Activated T-cell treated with anti-CD3 and anti-CD28 coated beads, Interleukin-2, amount 50 U/mL, for 4 hours (primary cell): ENCODE data around the gene FBLN2. TPM values are rescaled to one million over a fixed set of nuclear protein-coding genes. Genes with fewer than 3 reads are reported as not detected.

ENCODE experiments used
- ATAC-seq, 2 donors: fragments of 200-7000 bp; cut with Tn5 transposase; one replicate each; pipeline ENCODE4 v1.10.0; 2021
- DNase-seq: peaks from one replicate; pipeline ENCODE4 v3.0.0-alpha.2; 2020
- H3K27me3 Mint-ChIP-seq: one replicate; pipeline ENCODE4 v1.8.0; 2021; ENCODE audit warnings: low read depth, mixed read lengths
- H3K36me3 Mint-ChIP-seq: one replicate; pipeline ENCODE4 v1.8.0; 2022; ENCODE audit warnings: mixed read lengths; ENCODE audit not compliant: insufficient read depth
- H3K4me1 Mint-ChIP-seq: one replicate; pipeline ENCODE4 v1.8.0; 2021; ENCODE audit warnings: low read depth, mixed read lengths
- H3K4me3 Mint-ChIP-seq: one replicate; pipeline ENCODE4 v1.8.0; 2021; ENCODE audit warnings: mild to moderate bottlenecking, moderate library complexity, mixed read lengths
- H3K9me3 Mint-ChIP-seq: one replicate; pipeline ENCODE4 v1.8.0; 2021; ENCODE audit warnings: mixed read lengths
- total RNA-seq, 3 donors: library from RNA; stranded (reverse); gene quantifications; one replicate each; pipeline ENCODE4 v1.2.1, GENCODE V29; 2021

FBLN2 gene
- total RNA-seq, 3 donors from 2014 or later: 0.16 to 0.63 (median 0.16) TPM

GRCh38 chr3:13650210-13651056 lies 101.5 kb downstream of the FBLN2 start:
- peaks cover 21% of the 10 kb centered on the region for H3K27me3 Mint-ChIP-seq
- H3K4me1 Mint-ChIP-seq: peaks cover 54% of the 10 kb centered on the region
- H3K9me3 Mint-ChIP-seq: no peaks in the 10 kb centered on the region
- peak overlapping the region; percentile 3 for H3K4me3 Mint-ChIP-seq
- DNase-seq (peak; percentile 73), ATAC-seq (peak; percentile 70 to 71)
- no peaks in the 10 kb centered on the region for H3K36me3 Mint-ChIP-seq

- no peak for DNase-seq
- H3K9me3 Mint-ChIP-seq: no peaks in the 10 kb centered on the region
Observed at GRCh38 chr3:13651057-13651400, 102.1 kb downstream of the FBLN2 start.

DNA sequence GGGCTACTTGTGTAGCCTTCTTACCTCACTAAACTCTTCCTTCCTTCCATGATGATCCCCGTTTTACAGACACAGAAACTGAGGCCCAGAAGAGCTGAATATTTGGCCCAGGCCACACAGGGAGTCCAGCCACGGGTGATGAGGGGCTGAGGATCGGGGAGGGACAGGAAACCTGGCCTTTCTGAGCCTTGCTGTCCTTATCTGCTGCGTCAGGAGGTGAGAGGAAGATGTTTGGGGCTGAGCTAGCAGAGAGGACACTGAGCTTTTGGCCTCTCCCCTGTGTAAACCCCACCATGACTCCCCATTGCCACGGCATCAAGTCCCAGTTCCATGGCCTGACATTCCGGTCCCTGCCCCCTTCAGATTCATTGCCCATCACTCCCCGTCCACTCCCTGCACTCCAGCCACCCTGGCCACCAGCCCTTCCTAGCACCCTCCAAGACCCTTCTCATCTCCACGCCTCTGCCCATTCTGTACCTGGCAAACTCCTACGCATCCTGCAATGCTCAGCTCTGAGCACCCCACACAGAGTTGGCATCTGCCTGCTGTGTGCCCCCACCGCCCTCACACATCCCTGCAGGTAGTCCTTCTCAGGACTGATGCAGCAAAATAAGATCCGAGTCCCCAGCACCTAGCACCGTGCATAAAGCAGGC lies 103.0 kb downstream of the FBLN2 start:
- Mint-ChIP-seq H3K4me3 (no peak overlapping the region), H3K27me3 (peaks cover 18% of the 10 kb centered on the region), H3K36me3 (no peaks in the 10 kb centered on the region), H3K9me3 (no peaks in the 10 kb centered on the region), H3K4me1 (peaks cover 59% of the 10 kb centered on the region)
- ATAC-seq (no peak), DNase-seq (no peak)

More at GRCh38 chr3:13651057-13651400, 102.1 kb downstream of the FBLN2 start:
- peaks cover 58% of the 10 kb centered on the region for H3K4me1 Mint-ChIP-seq
- no peak for ATAC-seq
- no peaks in the 10 kb centered on the region for H3K36me3 Mint-ChIP-seq
- H3K27me3 Mint-ChIP-seq: peaks cover 20% of the 10 kb centered on the region
- H3K4me3 Mint-ChIP-seq: no peak overlapping the region

GRCh38 chr3:13652728-13653127 lies 103.8 kb downstream of the FBLN2 start:
- Mint-ChIP-seq H3K27me3 (peaks cover 11% of the 10 kb centered on the region), H3K4me1 (peaks cover 52% of the 10 kb centered on the region), H3K9me3 (no peaks in the 10 kb centered on the region), H3K36me3 (no peaks in the 10 kb centered on the region), H3K4me3 (no peak overlapping the region)
- DNase-seq: no peak
- no peak for ATAC-seq

GRCh38 chr3:13653631-13654279 lies 104.8 kb downstream of the FBLN2 start:
- no peaks in the 10 kb centered on the region for H3K9me3 Mint-ChIP-seq
- DNase-seq (no peak), ATAC-seq (no peak)

DNA sequence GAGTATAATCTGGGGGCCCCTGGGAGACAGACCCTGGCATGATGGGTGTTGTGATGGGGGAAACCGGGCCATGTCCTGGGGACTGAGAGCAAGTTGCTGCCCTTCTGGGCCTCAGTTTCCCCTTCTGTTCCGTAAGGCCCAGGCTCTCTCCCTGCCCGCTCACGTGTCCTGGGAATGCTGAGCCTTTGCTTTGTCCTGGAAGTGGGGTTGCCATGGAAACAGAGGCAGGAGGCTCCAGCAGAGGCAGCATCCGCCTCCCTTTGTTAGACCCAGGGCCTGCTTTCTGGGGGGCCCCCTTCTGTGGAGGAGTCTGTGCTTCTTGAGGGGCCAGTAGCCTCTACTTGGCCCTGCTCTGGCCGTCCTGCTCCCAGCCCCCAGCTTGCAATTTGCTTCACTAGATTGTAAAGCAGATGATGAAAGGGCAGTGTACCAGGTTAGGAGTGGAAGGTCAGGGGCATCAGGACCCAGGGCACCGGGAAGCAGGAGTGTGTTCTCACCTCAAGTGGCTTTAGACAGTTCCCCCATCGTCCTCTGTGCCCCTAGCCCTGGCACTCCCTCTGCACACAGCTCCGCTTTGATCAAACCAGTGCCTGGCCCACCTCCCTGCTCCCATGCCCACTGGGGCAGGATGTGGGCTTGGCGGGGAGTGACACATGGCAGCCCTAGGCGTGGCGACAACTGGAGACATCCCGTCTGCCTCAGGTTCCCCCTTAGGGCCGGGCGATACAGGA lies 105.6 kb downstream of the FBLN2 start:
- Mint-ChIP-seq H3K4me1 (peaks cover 46% of the 10 kb centered on the region), H3K4me3 (peak overlapping the region; percentile 42), H3K36me3 (no peaks in the 10 kb centered on the region), H3K27me3 (peaks cover 4% of the 10 kb centered on the region), H3K9me3 (no peaks in the 10 kb centered on the region)
- DNase-seq (peak; percentile 15), ATAC-seq (peak; percentile 36 to 46)

More at GRCh38 chr3:13653631-13654279, 104.8 kb downstream of the FBLN2 start:
- no peaks in the 10 kb centered on the region for H3K36me3 Mint-ChIP-seq
- peaks cover 4% of the 10 kb centered on the region for H3K27me3 Mint-ChIP-seq
- no peak overlapping the region for H3K4me3 Mint-ChIP-seq
- peaks cover 46% of the 10 kb centered on the region for H3K4me1 Mint-ChIP-seq

GRCh38 chr3:13655061-13655913 lies 106.4 kb downstream of the FBLN2 start:
- peak; percentile 42 to 47 for ATAC-seq
- H3K27me3 Mint-ChIP-seq: peaks cover 4% of the 10 kb centered on the region
- H3K36me3 Mint-ChIP-seq: no peaks in the 10 kb centered on the region
- peak overlapping the region; percentile 42 for H3K4me3 Mint-ChIP-seq
- H3K4me1 Mint-ChIP-seq: peaks cover 43% of the 10 kb centered on the region
- peak; percentile 20 for DNase-seq
- H3K9me3 Mint-ChIP-seq: no peaks in the 10 kb centered on the region

GRCh38 chr3:13656584-13657301 lies 107.8 kb downstream of the FBLN2 start:
- DNase-seq: no peak
- peaks cover 3% of the 10 kb centered on the region for H3K27me3 Mint-ChIP-seq
- H3K4me1 Mint-ChIP-seq: peaks cover 35% of the 10 kb centered on the region
- H3K4me3 Mint-ChIP-seq: no peak overlapping the region
- no peaks in the 10 kb centered on the region for H3K9me3 Mint-ChIP-seq
- no peaks in the 10 kb centered on the region for H3K36me3 Mint-ChIP-seq
- no peak for ATAC-seq

DNA sequence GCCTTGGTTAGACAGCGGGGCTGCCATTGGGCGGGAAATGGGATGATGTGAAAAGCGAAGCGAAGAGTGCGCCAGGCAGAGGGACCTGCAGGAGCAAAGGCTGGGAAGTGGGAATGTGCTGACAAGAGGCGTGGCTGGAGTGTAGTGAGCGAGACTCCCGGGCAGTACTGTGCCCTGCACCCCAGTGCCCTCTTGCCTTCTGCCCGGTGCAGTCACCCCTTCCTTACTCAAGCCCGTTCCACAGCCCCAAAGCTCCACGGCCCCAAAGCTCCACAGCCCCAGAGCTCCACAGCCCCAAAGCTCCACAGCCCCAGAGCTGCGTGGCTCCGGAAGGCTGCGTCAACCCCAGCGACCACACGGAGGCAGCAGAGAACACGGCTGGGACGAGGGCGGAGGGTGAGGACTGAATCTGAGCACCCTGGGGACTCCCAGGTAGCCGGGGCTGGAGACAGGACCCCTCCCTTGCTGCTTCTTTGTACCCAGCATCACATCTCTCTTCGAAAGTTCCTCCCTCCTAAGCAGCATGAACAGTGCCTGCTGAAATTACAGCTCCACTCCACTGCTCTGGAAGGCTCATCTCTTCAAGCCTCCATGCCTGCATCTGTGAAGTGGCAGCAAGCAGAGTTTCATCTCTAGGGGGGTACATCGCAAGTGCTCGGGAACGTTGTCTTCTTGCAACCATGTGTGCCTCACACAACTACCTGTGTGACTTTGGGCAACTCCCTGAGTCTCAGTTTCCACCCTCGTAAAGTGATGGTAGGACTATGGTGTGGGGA lies 108.9 kb downstream of the FBLN2 start:
- DNase-seq (peak; percentile 55), ATAC-seq (peak; percentile 78 to 81)
- Mint-ChIP-seq H3K27me3 (peaks cover 3% of the 10 kb centered on the region), H3K4me3 (no peak overlapping the region), H3K4me1 (peaks cover 27% of the 10 kb centered on the region), H3K36me3 (no peaks in the 10 kb centered on the region), H3K9me3 (no peaks in the 10 kb centered on the region)

- H3K4me3 Mint-ChIP-seq: no peak overlapping the region
- no peaks in the 10 kb centered on the region for H3K36me3 Mint-ChIP-seq
- H3K27me3 Mint-ChIP-seq: peaks cover 3% of the 10 kb centered on the region
- peaks cover 21% of the 10 kb centered on the region for H3K4me1 Mint-ChIP-seq
- ATAC-seq (no peak), DNase-seq (no peak)
- no peaks in the 10 kb centered on the region for H3K9me3 Mint-ChIP-seq
Observed at GRCh38 chr3:13658681-13659080, 109.8 kb downstream of the FBLN2 start.

DNA sequence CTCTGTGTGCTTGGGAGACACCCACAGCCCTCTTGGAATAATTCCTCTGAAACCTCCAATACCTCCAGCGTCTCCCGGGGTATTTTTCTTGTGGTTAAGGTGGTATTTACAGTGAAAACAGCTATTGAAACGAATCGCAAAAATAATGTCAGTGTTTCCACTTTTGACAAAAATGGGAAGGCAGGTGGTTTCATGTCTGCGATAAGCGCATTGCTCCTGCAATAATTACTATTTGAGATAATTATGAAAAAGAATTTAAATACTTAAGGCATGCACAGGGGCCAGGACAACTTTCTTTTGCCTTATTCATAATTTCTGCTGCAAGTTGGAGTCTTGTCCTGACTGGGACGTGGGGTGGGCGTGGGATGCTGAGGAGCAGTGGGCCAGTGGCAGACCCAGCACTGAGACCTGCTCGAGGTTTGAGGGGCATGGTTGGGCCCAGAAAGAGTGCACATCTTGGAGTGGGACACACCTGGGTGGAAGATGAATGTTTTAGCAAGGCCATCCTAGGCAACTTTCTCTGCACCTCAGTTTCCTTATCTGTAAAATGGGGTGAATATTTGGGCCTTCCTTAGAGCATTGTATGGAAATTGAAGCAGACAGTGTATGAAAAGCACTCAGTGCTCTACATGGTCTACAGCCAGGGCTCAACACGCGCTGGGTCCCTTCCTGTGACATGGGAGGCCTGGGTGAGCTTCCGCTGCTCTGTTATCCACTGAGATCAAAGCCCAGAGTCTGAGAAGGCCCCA lies 110.5 kb downstream of the FBLN2 start:
- Mint-ChIP-seq H3K27me3 (peaks cover 3% of the 10 kb centered on the region), H3K4me1 (peaks cover 13% of the 10 kb centered on the region), H3K36me3 (no peaks in the 10 kb centered on the region), H3K4me3 (no peak overlapping the region), H3K9me3 (no peaks in the 10 kb centered on the region)
- DNase-seq: no peak
- ATAC-seq: no peak
